Measurements from ENCODE around the gene ITPRID1.

GRCh38 chr7:31563522-31563921, 49.6 kb downstream of the ITPRID1 start:
- no peak for TF ChIP-seq EZH2 (IDR thresholded peaks at IDR 0.05; ENCODE audit: borderline replicate concordance, low read depth, low read length, poor library complexity, severe bottlenecking)
- no peak for TF ChIP-seq CTCF (conservative IDR thresholded peaks at IDR 0.05; ENCODE audit: low read depth, low read length)

Measured in A673 (cell line).